ENCODE data around the gene ERCC6. TPM values are rescaled to one million over a fixed set of nuclear protein-coding genes. Genes with fewer than 3 reads are reported as not detected.

ERCC6 gene
- total and polyA plus RNA-seq, 10 of the 15 experiments (the other 5 are each of a cell fraction or from before 2014, with no cell fraction given), result 4.3 to 15.6 (median 7.8) TPM

- Histone ChIP-seq H3K4me3 (no peak overlapping the region), H3K79me2 (ENCODE audit: control insufficient read depth, insufficient read depth, low read length) (peaks cover 9% of the 10 kb centered on the region), H3K36me3 (ENCODE audit: control insufficient read depth in 2 of 2, insufficient read depth in 2 of 2, low read length in 1 of 2) (peaks cover 4 to 16% of the 10 kb centered on the region in 2 experiments), H4K20me1 (ENCODE audit: control insufficient read depth, insufficient read depth) (no peaks in the 10 kb centered on the region), H3K4me2 (ENCODE audit: control insufficient read depth, insufficient read depth) (no peak overlapping the region), H3K27ac (ENCODE audit: control insufficient read depth, insufficient read depth) (no peak overlapping the region), H3K27me3 (replicated peaks in 1 of 2; ENCODE audit: control insufficient read depth in 2 of 2, insufficient read depth in 2 of 2, low read length in 1 of 2) (no peaks in the 10 kb centered on the region), H2AFZ (ENCODE audit: control insufficient read depth, low read depth, low read length) (no peak overlapping the region), H3K9me3 (replicated peaks; ENCODE audit: control insufficient read depth, insufficient read depth, low read length) (no peaks in the 10 kb centered on the region), H3K9ac (ENCODE audit: control insufficient read depth, insufficient read depth, low read length) (no peak overlapping the region), H3K4me1 (ENCODE audit: control insufficient read depth, insufficient read depth, low read length) (peaks cover 16% of the 10 kb centered on the region)
- TF ChIP-seq KAT2A (conservative IDR thresholded peaks at IDR 0.05; ENCODE audit: control insufficient read depth, low read depth, low read length) (no peak), PKNOX1 (IDR thresholded peaks at IDR 0.05) (no peak), MTA3 (IDR thresholded peaks at IDR 0.05; ENCODE audit: borderline replicate concordance, low read length) (no peak), ZNF207 (IDR thresholded peaks at IDR 0.05; ENCODE audit: borderline replicate concordance) (no peak), NBN (IDR thresholded peaks at IDR 0.05) (no peak), HSF1 (IDR thresholded peaks at IDR 0.05; ENCODE audit: low read depth, low read length) (no peak), MYC (IDR thresholded peaks at IDR 0.05; ENCODE audit: insufficient read depth, insufficient read length, insufficient replicate concordance, low read length, severe bottlenecking) (no peak), BACH1 (IDR thresholded peaks at IDR 0.05; ENCODE audit: borderline replicate concordance) (no peak), MYB (IDR thresholded peaks at IDR 0.05; ENCODE audit: borderline replicate concordance, low read depth, low read length) (no peak), SPI1 (IDR thresholded peaks at IDR 0.05; ENCODE audit: borderline replicate concordance, insufficient read depth, low read depth, low read length) (no peak)
- TF ChIP-seq, protein P1, sequence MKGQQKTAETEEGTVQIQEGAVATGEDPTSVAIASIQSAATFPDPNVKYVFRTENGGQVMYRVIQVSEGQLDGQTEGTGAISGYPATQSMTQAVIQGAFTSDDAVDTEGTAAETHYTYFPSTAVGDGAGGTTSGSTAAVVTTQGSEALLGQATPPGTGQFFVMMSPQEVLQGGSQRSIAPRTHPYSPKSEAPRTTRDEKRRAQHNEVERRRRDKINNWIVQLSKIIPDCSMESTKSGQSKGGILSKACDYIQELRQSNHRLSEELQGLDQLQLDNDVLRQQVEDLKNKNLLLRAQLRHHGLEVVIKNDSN (IDR thresholded peaks at IDR 0.05; ENCODE audit: borderline replicate concordance, extremely low read length, insufficient read depth, low read depth, low read length), result no peak
- no peak for DNase-seq (ENCODE audit: low read depth, low spot score)
- POLR2A ChIA-PET, result no interaction called here
- no peak for FAIRE-seq
- CTCF ChIA-PET, result interaction anchor here (0.7 to 3.8 kb wide), 6 partner anchors 11 to 875 kb away, joined by 3 to 14 read pairs (median 4); no protein-coding TSS in a partner anchor
- no TSS peak for BruUV-seq (replicated peaks)
- in situ Hi-C loops (cut with MboI), result loop anchor here (10.0 kb wide), 1 partner anchor 868 kb away; no protein-coding TSS in a partner anchor
- no peak for ATAC-seq
- SMC1A ChIA-PET (ENCODE audit: uncharacterized antibody, unreplicated experiment), result interaction anchor here (0.7 to 1.9 kb wide), 4 partner anchors 9 to 125 kb away, joined by 3 to 13 read pairs (median 6); no protein-coding TSS in a partner anchor
- RAD21 ChIA-PET (ENCODE audit: unreplicated experiment), result no interaction called here
- intact Hi-C loops (cut with micrococcal nuclease; ENCODE audit: unreplicated experiment), result no loop called here
- whole genome bisulfite sequencing (ENCODE audit: insufficient coverage, insufficient replicate concordance, low lambda C conversion rate, missing lambda C conversion rate), result 94% methylated on average over 15 of the region's 15 CpGs
Observed at GRCh38 chr10:49532461-49532860, 6.5 kb downstream of the ERCC6 start.

All from GM12878 (cell line).